Keratinocyte (primary cell): ENCODE data around the gene BABAM2. TPM values are rescaled to one million over a fixed set of nuclear protein-coding genes. Genes with fewer than 3 reads are reported as not detected.

Source experiments
- DNase-seq: peaks from one replicate; pipeline ENCODE4 v3.0.0-alpha.2; 2011; ENCODE audit warnings: low read depth, missing footprints, low spot score
- FAIRE-seq: peaks from 2 replicates; lab custom pipeline; 2011; peaks lifted over from hg19 to GRCh38; lab: Jason Lieb, UNC
- H2AFZ ChIP-seq: 2 replicates; pipeline ENCODE4 v1.6.0; 2012; ENCODE audit warnings: low read length, control low read depth, inconsistent platforms; ENCODE audit not compliant: control insufficient read depth
- H3K27ac ChIP-seq: 2 replicates; pipeline ENCODE4 v1.5.1; 2011; ENCODE audit warnings: low read length; ENCODE audit not compliant: control insufficient read depth, insufficient read depth
- H3K27me3 ChIP-seq: 3 replicates; pipeline ENCODE4 v1.6.0; 2011; ENCODE audit warnings: low read length; ENCODE audit not compliant: control insufficient read depth, insufficient read depth; ENCODE audit errors: extremely low read depth
- H3K36me3 ChIP-seq, 2 experiments: 2 replicates in 1 of 2; 3 replicates in 1 of 2; pipeline ENCODE4 v1.5.1; 2011; ENCODE audit warnings: low read length in 2 of 2, mild to moderate bottlenecking in 1 of 2; ENCODE audit not compliant: control insufficient read depth in 2 of 2, insufficient read depth in 2 of 2; ENCODE audit errors: extremely low read depth in 1 of 2
- H3K4me1 ChIP-seq: 3 replicates; pipeline ENCODE4 v1.5.1; 2011; ENCODE audit warnings: low read length; ENCODE audit not compliant: control insufficient read depth, insufficient read depth; ENCODE audit errors: extremely low read depth
- H3K4me2 ChIP-seq: 3 replicates; pipeline ENCODE4 v1.6.0; 2011; ENCODE audit warnings: low read depth, low read length; ENCODE audit not compliant: control insufficient read depth, insufficient read depth; ENCODE audit errors: extremely low read depth
- H3K4me3 ChIP-seq, 3 experiments: fragments of 200-600 bp in 1 of 3; sonication (generic) in 1 of 3; 2 replicates in 2 of 3; 3 replicates in 1 of 3; pipeline ENCODE4 v1.5.1; 2011 to 2016; ENCODE audit warnings: low read length in 3 of 3, mild to moderate bottlenecking in 3 of 3, control low read depth in 2 of 3, inconsistent platforms in 1 of 3, low read depth in 1 of 3, mixed read lengths in 1 of 3, mixed run types in 1 of 3, moderate library complexity in 1 of 3; ENCODE audit not compliant: control insufficient read depth in 2 of 3, insufficient read depth in 2 of 3; ENCODE audit errors: extremely low read depth in 1 of 3
- H3K79me2 ChIP-seq: 2 replicates; pipeline ENCODE4 v1.6.0; 2012; ENCODE audit warnings: low read length; ENCODE audit not compliant: control insufficient read depth, insufficient read depth
- H3K9ac ChIP-seq: 3 replicates; pipeline ENCODE4 v1.6.0; 2011; ENCODE audit warnings: low read length; ENCODE audit not compliant: control insufficient read depth, insufficient read depth; ENCODE audit errors: extremely low read depth
- H3K9me1 ChIP-seq: 3 replicates; pipeline ENCODE4 v1.6.0; 2011; ENCODE audit warnings: low read length; ENCODE audit not compliant: control insufficient read depth, insufficient read depth; ENCODE audit errors: extremely low read depth
- H3K9me3 ChIP-seq: 2 replicates; pipeline ENCODE4 v1.5.1; 2012; ENCODE audit warnings: low read depth, low read length; ENCODE audit not compliant: control insufficient read depth
- H4K20me1 ChIP-seq: 3 replicates; pipeline ENCODE4 v1.6.0; 2011; ENCODE audit warnings: low read length; ENCODE audit not compliant: control insufficient read depth, insufficient read depth; ENCODE audit errors: extremely low read depth
- EZH2 ChIP-seq: IDR thresholded peaks from one replicate; pipeline ENCODE4 v1.6.1; 2012; ENCODE audit warnings: inconsistent platforms, mild to moderate bottlenecking, low read length, moderate library complexity
- dilution Hi-C: fragments of 300-500 bp; cut with MboI; formaldehyde crosslinking; loops from one replicate; pipeline ENCODE4 v1.7.0; 2020; ENCODE audit warnings: low sequenced_read_pairs; ENCODE audit not compliant: extremely low pct_ligation_motif_present
- polyA plus RNA-seq, 5 experiments: library from polyadenylated mRNA; depleted of rRNA in 3 of 5; stranded (reverse) in 3 of 5; stranded (forward) in 1 of 5; unstranded in 1 of 5; fragments of >200 nt; gene quantifications; 1 replicate in 1 of 5; 2 replicates in 3 of 5; 3 replicates in 1 of 5; pipeline versions ENCODE4 v1.2.1 to v1.2.3, GENCODE V29; 2011 to 2012; ENCODE audit warnings: missing spikeins in 2 of 5, low read depth in 1 of 5, low replicate concordance in 1 of 5
- TF ChIP-seq, protein P1 (sequence below), 3 experiments: IDR thresholded peaks in 1 of 3; conservative IDR thresholded peaks in 1 of 3; optimal IDR thresholded peaks in 1 of 3; 2 replicates in 2 of 3; 3 replicates in 1 of 3; pipeline versions ENCODE3 to v1.5.1; 2011; ENCODE audit warnings: low read length in 3 of 3, mild to moderate bottlenecking in 3 of 3, moderate library complexity in 2 of 3, control low read depth in 1 of 3, inconsistent platforms in 1 of 3; ENCODE audit not compliant: insufficient read depth in 2 of 3; ENCODE audit errors: extremely low read depth in 1 of 3

BABAM2 gene
- polyA plus RNA-seq, 1 donor (not counting 4 experiments of a cell fraction or from before 2014, with no cell fraction given): 29.8 TPM

- TF ChIP-seq, protein P1, sequence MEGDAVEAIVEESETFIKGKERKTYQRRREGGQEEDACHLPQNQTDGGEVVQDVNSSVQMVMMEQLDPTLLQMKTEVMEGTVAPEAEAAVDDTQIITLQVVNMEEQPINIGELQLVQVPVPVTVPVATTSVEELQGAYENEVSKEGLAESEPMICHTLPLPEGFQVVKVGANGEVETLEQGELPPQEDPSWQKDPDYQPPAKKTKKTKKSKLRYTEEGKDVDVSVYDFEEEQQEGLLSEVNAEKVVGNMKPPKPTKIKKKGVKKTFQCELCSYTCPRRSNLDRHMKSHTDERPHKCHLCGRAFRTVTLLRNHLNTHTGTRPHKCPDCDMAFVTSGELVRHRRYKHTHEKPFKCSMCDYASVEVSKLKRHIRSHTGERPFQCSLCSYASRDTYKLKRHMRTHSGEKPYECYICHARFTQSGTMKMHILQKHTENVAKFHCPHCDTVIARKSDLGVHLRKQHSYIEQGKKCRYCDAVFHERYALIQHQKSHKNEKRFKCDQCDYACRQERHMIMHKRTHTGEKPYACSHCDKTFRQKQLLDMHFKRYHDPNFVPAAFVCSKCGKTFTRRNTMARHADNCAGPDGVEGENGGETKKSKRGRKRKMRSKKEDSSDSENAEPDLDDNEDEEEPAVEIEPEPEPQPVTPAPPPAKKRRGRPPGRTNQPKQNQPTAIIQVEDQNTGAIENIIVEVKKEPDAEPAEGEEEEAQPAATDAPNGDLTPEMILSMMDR (optimal IDR thresholded peaks at IDR 0.05 in 1 of 3, IDR thresholded peaks at IDR 0.05 in 1 of 3, conservative IDR thresholded peaks at IDR 0.05 in 1 of 3; ENCODE audit: extremely low read depth in 1 of 3, insufficient read depth in 2 of 3, low read length in 3 of 3): no peak
- no peak for TF ChIP-seq EZH2
- Histone ChIP-seq H3K27ac (no peak overlapping the region), H3K9me3 (no peaks in the 10 kb centered on the region), H3K27me3 (no peaks in the 10 kb centered on the region), H3K4me2 (no peak overlapping the region), H4K20me1 (no peaks in the 10 kb centered on the region), H2AFZ (no peak overlapping the region), H3K9ac (no peak overlapping the region), H3K4me1 (peaks cover 15% of the 10 kb centered on the region), H3K79me2 (no peaks in the 10 kb centered on the region), H3K4me3 (no peak overlapping the region), H3K36me3 (no peaks in the 10 kb centered on the region), H3K9me1 (no peaks in the 10 kb centered on the region)
- FAIRE-seq: no peak
- no peak for DNase-seq
- dilution Hi-C loops: no loop called here
Measured at GRCh38 chr2:28247734-28248133, 357.2 kb downstream of the BABAM2 start.

- H3K36me3 ChIP-seq: no peaks in the 10 kb centered on the region
- dilution Hi-C loops: no loop called here
- H3K4me2 ChIP-seq: no peak overlapping the region
- H3K9ac ChIP-seq: no peak overlapping the region
- no peaks in the 10 kb centered on the region for H3K9me1 ChIP-seq
- FAIRE-seq: no peak
- H3K9me3 ChIP-seq: no peaks in the 10 kb centered on the region
- H4K20me1 ChIP-seq: no peaks in the 10 kb centered on the region
- no peak overlapping the region for H3K27ac ChIP-seq
- H3K4me1 ChIP-seq: peaks cover 15% of the 10 kb centered on the region
- no peak for DNase-seq
- H3K79me2 ChIP-seq: no peaks in the 10 kb centered on the region
- no peak overlapping the region for H3K4me3 ChIP-seq
- H2AFZ ChIP-seq: no peak overlapping the region
- no peaks in the 10 kb centered on the region for H3K27me3 ChIP-seq
- TF ChIP-seq EZH2: no peak
Measured at GRCh38 chr2:28248511-28248910, 358.0 kb downstream of the BABAM2 start.

- H4K20me1 ChIP-seq: no peaks in the 10 kb centered on the region
- no peaks in the 10 kb centered on the region for H3K36me3 ChIP-seq
- H3K9me1 ChIP-seq: no peaks in the 10 kb centered on the region
- no peak overlapping the region for H3K4me3 ChIP-seq
- peak; percentile 96 for FAIRE-seq
- dilution Hi-C loops: no loop called here
- peak; percentile 60 for DNase-seq
- no peak overlapping the region for H3K9ac ChIP-seq
- H2AFZ ChIP-seq: no peak overlapping the region
- TF ChIP-seq, protein P1 (optimal IDR thresholded peaks at IDR 0.05 in 1 of 3, IDR thresholded peaks at IDR 0.05 in 1 of 3, conservative IDR thresholded peaks at IDR 0.05 in 1 of 3; ENCODE audit: extremely low read depth in 1 of 3, insufficient read depth in 2 of 3, low read length in 3 of 3): peak in 1 of 3 experiments; percentile 33
- no peak for TF ChIP-seq EZH2
- peak overlapping the region; percentile 17 for H3K4me2 ChIP-seq
- H3K79me2 ChIP-seq: no peaks in the 10 kb centered on the region
- peaks cover 15% of the 10 kb centered on the region for H3K4me1 ChIP-seq
- H3K27ac ChIP-seq: no peak overlapping the region
- H3K27me3 ChIP-seq: no peaks in the 10 kb centered on the region
- no peaks in the 10 kb centered on the region for H3K9me3 ChIP-seq
Measured at GRCh38 chr2:28250006-28250405, 359.5 kb downstream of the BABAM2 start.
